Prostate gland (tissue), 2 donors: ENCODE measurements around the gene ABCB8.

Experiments used
- POLR2A ChIP-seq: fragments of 450-650 bp; IDR thresholded peaks from one replicate; pipeline ENCODE4 v1.6.1; 2016; ENCODE audit warnings: antibody characterized with exemption, mild to moderate bottlenecking
- POLR2AphosphoS5 ChIP-seq: sonication (generic); formaldehyde crosslinking; IDR thresholded peaks from one replicate; pipeline ENCODE4 v1.6.1; 2017; ENCODE audit warnings: antibody characterized with exemption
- TF ChIP-seq, protein P1 (sequence below), 4 experiments: fragments of 200-600 bp in 2 of 4; fragments of 450-650 bp in 2 of 4; sonication (generic) in 2 of 4; IDR thresholded peaks; 1 replicate in 3 of 4; 2 replicates in 1 of 4; pipeline ENCODE4 v1.5.1; 2016 to 2019; ENCODE audit warnings: antibody characterized with exemption in 4 of 4, mild to moderate bottlenecking in 2 of 4, moderate library complexity in 2 of 4

DNA sequence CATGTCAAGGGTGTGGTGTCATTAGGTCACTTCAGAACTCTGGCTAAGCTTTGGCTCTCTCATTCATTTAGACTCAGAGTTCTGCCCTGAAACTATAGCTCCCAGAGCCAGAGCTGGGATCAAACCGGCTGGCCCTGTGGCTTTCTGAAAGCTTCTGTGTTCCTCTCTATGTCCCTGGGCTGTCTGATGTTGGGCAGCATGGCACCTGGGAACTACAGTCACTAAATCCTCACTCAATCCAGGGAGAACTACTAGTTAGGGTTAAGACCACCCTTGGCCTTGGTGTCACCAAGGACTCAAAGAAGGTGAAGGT is 17.2 kb upstream of the ABCB8 start:
- TF ChIP-seq, protein P1, sequence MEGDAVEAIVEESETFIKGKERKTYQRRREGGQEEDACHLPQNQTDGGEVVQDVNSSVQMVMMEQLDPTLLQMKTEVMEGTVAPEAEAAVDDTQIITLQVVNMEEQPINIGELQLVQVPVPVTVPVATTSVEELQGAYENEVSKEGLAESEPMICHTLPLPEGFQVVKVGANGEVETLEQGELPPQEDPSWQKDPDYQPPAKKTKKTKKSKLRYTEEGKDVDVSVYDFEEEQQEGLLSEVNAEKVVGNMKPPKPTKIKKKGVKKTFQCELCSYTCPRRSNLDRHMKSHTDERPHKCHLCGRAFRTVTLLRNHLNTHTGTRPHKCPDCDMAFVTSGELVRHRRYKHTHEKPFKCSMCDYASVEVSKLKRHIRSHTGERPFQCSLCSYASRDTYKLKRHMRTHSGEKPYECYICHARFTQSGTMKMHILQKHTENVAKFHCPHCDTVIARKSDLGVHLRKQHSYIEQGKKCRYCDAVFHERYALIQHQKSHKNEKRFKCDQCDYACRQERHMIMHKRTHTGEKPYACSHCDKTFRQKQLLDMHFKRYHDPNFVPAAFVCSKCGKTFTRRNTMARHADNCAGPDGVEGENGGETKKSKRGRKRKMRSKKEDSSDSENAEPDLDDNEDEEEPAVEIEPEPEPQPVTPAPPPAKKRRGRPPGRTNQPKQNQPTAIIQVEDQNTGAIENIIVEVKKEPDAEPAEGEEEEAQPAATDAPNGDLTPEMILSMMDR (IDR thresholded peaks at IDR 0.05), result no peak
- no peak for TF ChIP-seq POLR2AphosphoS5
- no peak for TF ChIP-seq POLR2A
